Dendritic cell treated with granulocyte-macrophage colony-stimulating factor and Interleukin-4, amounts not matched to agents 40 ng/mL and 50 ng/mL, for 4 days (primary cell): Measurements from ENCODE around the gene L2HGDH.
A peak's percentile ranks its signal among the peaks of the same experiment; 100 is the strongest.
"Not testable (repeated sequence)": the region's sequence is repeated elsewhere in the genome, so short reads cannot be mapped to it uniquely, and the experiment has no call there.

ENCODE experiments used
- H3K27ac Mint-ChIP-seq: one replicate; pipeline ENCODE4 v1.8.0; 2022; ENCODE audit warnings: mild to moderate bottlenecking, mixed read lengths
- H3K27me3 Mint-ChIP-seq: one replicate; pipeline ENCODE4 v1.8.0; 2022; ENCODE audit warnings: mild to moderate bottlenecking, mixed read lengths
- H3K36me3 Mint-ChIP-seq: one replicate; pipeline ENCODE4 v1.8.0; 2022; ENCODE audit warnings: low read depth, mixed read lengths
- H3K4me1 Mint-ChIP-seq: one replicate; pipeline ENCODE4 v1.8.0; 2022; ENCODE audit warnings: low read depth, mixed read lengths
- H3K4me3 Mint-ChIP-seq: one replicate; pipeline ENCODE4 v1.8.0; 2022; ENCODE audit warnings: mild to moderate bottlenecking, moderate library complexity, mixed read lengths
- H3K9me3 Mint-ChIP-seq: one replicate; pipeline ENCODE4 v1.8.0; 2022; ENCODE audit warnings: mixed read lengths
- intact Hi-C: fragments of 100-400 bp; cut with micrococcal nuclease; formaldehyde crosslinking; loops from one replicate; pipeline ENCODE4 v1.15.0; 2022

The L2HGDH gene

GRCh38 chr14:50333014-50333509, 21.0 kb upstream of the L2HGDH start:
- Mint-ChIP-seq H3K27ac (no peak overlapping the region), H3K27me3 (no peaks in the 10 kb centered on the region), H3K36me3 (peaks cover 28% of the 10 kb centered on the region), H3K9me3 (no peaks in the 10 kb centered on the region), H3K4me1 (peaks cover 14% of the 10 kb centered on the region), H3K4me3 (no peak overlapping the region)
- intact Hi-C loops, result no loop called here

- Mint-ChIP-seq H3K9me3 (no peaks in the 10 kb centered on the region), H3K36me3 (peaks cover 41% of the 10 kb centered on the region), H3K4me1 (peaks cover 14% of the 10 kb centered on the region), H3K4me3 (no peak overlapping the region), H3K27me3 (no peaks in the 10 kb centered on the region), H3K27ac (no peak overlapping the region)
- intact Hi-C loops, result no loop called here
Observed at GRCh38 chr14:50331596-50331995, 19.6 kb upstream of the L2HGDH start.

GRCh38 chr14:50321009-50321660, 9.1 kb upstream of the L2HGDH start:
- H3K36me3 Mint-ChIP-seq, result peaks cover 40% of the 10 kb centered on the region
- intact Hi-C loops, result loop anchor here (1.0 to 5.0 kb wide), 3 partner anchors 76 to 211 kb away; partner anchors contain the start of genes CDKL1 and MAP4K5

DNA sequence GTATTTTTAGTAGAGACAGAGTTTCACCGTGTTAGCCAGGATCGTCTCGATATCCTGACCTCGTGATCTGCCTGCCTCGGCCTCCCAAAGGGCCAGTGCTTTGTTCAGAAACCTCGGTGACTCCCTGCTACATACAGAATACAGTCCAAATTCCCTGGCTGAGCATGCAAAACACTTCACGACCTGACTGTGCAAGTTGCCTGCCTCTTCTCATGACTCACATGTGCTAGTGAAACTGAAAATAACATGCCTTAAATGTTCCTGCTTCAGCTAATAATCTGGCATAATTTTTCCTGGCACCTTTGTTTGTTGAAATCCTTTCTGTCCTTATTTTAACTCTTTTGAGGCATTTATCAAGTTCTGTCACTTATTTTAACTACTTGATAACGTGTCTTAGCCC, 8.3 kb upstream of the L2HGDH start:
- peaks cover 7% of the 10 kb centered on the region for H3K4me1 Mint-ChIP-seq
- H3K9me3 Mint-ChIP-seq, result no peaks in the 10 kb centered on the region
- H3K36me3 Mint-ChIP-seq, result peaks cover 38% of the 10 kb centered on the region
- no peaks in the 10 kb centered on the region for H3K27me3 Mint-ChIP-seq
- H3K4me3 Mint-ChIP-seq, result no peak overlapping the region
- H3K27ac Mint-ChIP-seq, result no peak overlapping the region
- intact Hi-C loops, result loop anchor here (2.0 to 5.0 kb wide), 2 partner anchors 77 to 117 kb away; partner anchors contain the start of gene CDKL1

More at GRCh38 chr14:50321009-50321660, 9.1 kb upstream of the L2HGDH start:
- Mint-ChIP-seq H3K4me3 (no peak overlapping the region), H3K4me1 (peaks cover 7% of the 10 kb centered on the region), H3K27ac (no peak overlapping the region), H3K9me3 (no peaks in the 10 kb centered on the region), H3K27me3 (no peaks in the 10 kb centered on the region)

GRCh38 chr14:50319721-50320120, 7.7 kb upstream of the L2HGDH start:
- intact Hi-C loops, result loop anchor here (2.0 to 5.0 kb wide), 2 partner anchors 77 to 118 kb away; partner anchors contain the start of gene CDKL1
- H3K27me3 Mint-ChIP-seq, result no peaks in the 10 kb centered on the region
- peaks cover 7% of the 10 kb centered on the region for H3K4me1 Mint-ChIP-seq
- peaks cover 39% of the 10 kb centered on the region for H3K36me3 Mint-ChIP-seq
- H3K9me3 Mint-ChIP-seq, result no peaks in the 10 kb centered on the region
- H3K4me3 Mint-ChIP-seq, result no peak overlapping the region
- no peak overlapping the region for H3K27ac Mint-ChIP-seq

DNA sequence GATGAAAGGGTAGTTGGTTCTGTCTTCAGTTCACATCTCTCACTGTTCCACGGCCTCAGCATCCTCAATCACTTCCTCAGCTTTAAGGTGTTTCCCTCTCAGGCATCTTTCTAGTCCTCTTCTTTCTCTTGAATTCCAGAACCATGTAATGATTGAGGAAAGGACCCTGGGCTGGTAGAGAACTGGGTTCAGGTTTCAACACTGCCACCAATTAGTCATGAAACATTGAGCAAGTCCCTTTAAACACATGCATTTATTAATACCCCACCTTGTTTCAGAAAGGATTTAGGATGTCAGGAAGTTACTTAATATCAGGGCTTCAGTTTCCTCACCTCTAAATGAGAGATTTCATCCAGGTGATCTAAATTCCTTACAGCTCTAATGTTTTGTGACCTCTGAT, 7.3 kb upstream of the L2HGDH start:
- no peak overlapping the region for H3K4me3 Mint-ChIP-seq
- peaks cover 8% of the 10 kb centered on the region for H3K4me1 Mint-ChIP-seq
- H3K27ac Mint-ChIP-seq, result no peak overlapping the region
- H3K36me3 Mint-ChIP-seq, result peaks cover 39% of the 10 kb centered on the region
- intact Hi-C loops, result no loop called here
- H3K9me3 Mint-ChIP-seq, result no peaks in the 10 kb centered on the region
- H3K27me3 Mint-ChIP-seq, result no peaks in the 10 kb centered on the region

DNA sequence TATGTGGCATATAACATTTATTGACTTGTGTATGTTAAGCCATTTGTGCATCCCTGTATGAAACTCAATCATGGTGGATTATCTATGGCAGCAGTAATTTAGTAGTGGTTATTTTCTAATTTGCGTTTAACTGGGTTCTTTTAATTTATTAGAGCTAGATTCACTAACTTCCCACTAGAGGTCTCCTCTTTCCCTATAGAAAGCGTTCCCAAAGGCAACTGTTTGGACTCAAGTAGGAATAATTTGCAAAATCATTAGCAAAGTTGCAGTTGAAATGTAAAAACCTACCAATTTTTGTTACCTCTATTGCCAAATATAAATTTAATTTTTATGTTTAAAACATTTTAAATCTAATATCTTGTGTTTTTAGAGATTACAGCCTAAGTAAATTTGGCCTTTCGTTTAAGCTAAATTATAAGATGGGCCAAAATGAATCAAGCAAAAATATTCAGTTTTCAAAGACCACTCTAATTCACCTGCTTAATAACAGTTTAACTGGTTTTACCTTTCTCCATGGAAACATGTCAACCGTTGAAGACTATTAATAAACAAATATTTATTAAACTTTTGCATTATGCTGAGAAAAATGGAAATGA, 6.1 kb upstream of the L2HGDH start:
- Mint-ChIP-seq H3K4me1 (peaks cover 20% of the 10 kb centered on the region), H3K27ac (no peak overlapping the region), H3K27me3 (no peaks in the 10 kb centered on the region), H3K36me3 (peaks cover 30% of the 10 kb centered on the region), H3K4me3 (no peak overlapping the region), H3K9me3 (no peaks in the 10 kb centered on the region)
- intact Hi-C loops, result no loop called here

GRCh38 chr14:50314098-50314497, 2.1 kb upstream of the L2HGDH start:
- H3K9me3 Mint-ChIP-seq, H3K27ac Mint-ChIP-seq, H3K27me3 Mint-ChIP-seq, H3K4me3 Mint-ChIP-seq: not testable (repeated sequence)
- H3K4me1 Mint-ChIP-seq, result peaks cover 32% of the 10 kb centered on the region
- H3K36me3 Mint-ChIP-seq, result peaks cover 33% of the 10 kb centered on the region
- intact Hi-C loops, result loop anchor here (5.0 kb wide), 1 partner anchor 547 kb away; the partner anchor contains the start of gene KLHDC2

GRCh38 chr14:50312734-50313054, 665 bp upstream of the L2HGDH start:
- H3K27ac Mint-ChIP-seq, result peak overlapping the region; percentile 95
- peak overlapping the region; percentile 94 for H3K4me3 Mint-ChIP-seq
- H3K27me3 Mint-ChIP-seq, result no peaks in the 10 kb centered on the region
- intact Hi-C loops, result loop anchor here (1.0 to 5.0 kb wide), 3 partner anchors 81 to 545 kb away; partner anchors contain the start of genes KLHDC2, MAP4K5 and SOS2
- H3K36me3 Mint-ChIP-seq, result peaks cover 33% of the 10 kb centered on the region
- H3K9me3 Mint-ChIP-seq, result no peaks in the 10 kb centered on the region
- H3K4me1 Mint-ChIP-seq, result peaks cover 27% of the 10 kb centered on the region

- intact Hi-C loops, result loop anchor here (5.0 kb wide), 1 partner anchor 544 kb away; the partner anchor contains the start of gene KLHDC2
- Mint-ChIP-seq H3K36me3 (peaks cover 32% of the 10 kb centered on the region), H3K27ac (peak overlapping the region; percentile 95), H3K4me3 (peak overlapping the region; percentile 94), H3K27me3 (no peaks in the 10 kb centered on the region), H3K9me3 (no peaks in the 10 kb centered on the region), H3K4me1 (peaks cover 27% of the 10 kb centered on the region)
Observed at GRCh38 chr14:50311337-50311971, 575 bp downstream of the L2HGDH start.

DNA sequence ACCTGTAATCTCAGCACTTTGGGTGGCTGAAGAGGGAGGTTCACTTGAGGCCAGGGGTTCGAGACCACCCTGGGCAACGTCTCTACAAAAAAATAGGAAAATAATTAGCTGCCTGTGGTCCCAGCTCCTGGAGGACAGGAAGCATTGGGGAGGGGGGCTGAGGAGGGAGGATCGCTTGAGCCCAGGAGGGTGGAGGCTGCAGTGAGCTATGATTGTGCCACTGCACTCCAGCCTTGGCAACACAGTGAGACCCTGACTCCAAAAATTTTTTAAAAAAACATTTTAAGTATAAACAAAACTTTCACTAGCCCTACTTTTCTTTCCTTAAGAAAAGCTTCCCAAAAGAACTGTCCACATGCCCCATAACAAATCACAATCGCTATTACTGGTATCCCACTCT, 1.6 kb downstream of the L2HGDH start:
- no peak overlapping the region for H3K4me3 Mint-ChIP-seq
- no peaks in the 10 kb centered on the region for H3K9me3 Mint-ChIP-seq

DNA sequence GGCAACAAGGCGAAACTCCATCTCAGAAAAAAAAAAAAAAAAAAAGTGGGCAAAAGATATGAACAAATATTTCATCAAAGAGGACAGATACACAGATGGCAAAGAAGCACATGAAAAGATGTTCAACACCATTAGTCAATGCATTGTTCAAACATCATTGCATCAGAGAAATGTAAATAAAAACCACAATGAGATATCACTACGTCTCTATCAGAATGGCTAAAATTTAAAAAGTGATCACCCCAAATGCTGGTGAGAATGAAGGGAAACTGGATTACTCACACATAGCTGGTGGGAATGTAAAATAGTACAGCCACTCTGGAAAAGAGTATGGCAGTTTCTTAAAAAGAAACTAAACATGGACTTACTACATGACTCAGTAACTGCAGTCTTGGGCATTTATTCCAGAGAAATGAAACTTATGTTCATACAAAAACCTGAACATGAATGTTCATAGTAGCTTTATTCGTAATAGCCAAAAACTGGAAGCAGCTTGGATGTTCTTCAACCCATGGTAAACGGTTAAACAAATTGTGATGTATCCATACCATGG, 3.6 kb downstream of the L2HGDH start:
- no peak overlapping the region for H3K4me3 Mint-ChIP-seq
- intact Hi-C loops, result no loop called here
- no peak overlapping the region for H3K27ac Mint-ChIP-seq
- no peaks in the 10 kb centered on the region for H3K9me3 Mint-ChIP-seq
- H3K4me1 Mint-ChIP-seq, result peaks cover 17% of the 10 kb centered on the region
- H3K36me3 Mint-ChIP-seq, result peaks cover 13% of the 10 kb centered on the region
- H3K27me3 Mint-ChIP-seq, result no peaks in the 10 kb centered on the region

More for the DNA sequence above, 1.6 kb downstream of the L2HGDH start:
- intact Hi-C loops, result loop anchor here (5.0 kb wide), 1 partner anchor 543 kb away; the partner anchor contains the start of gene KLHDC2
- peaks cover 25% of the 10 kb centered on the region for H3K36me3 Mint-ChIP-seq
- no peak overlapping the region for H3K27ac Mint-ChIP-seq
- H3K4me1 Mint-ChIP-seq, result peaks cover 27% of the 10 kb centered on the region
- no peaks in the 10 kb centered on the region for H3K27me3 Mint-ChIP-seq

DNA sequence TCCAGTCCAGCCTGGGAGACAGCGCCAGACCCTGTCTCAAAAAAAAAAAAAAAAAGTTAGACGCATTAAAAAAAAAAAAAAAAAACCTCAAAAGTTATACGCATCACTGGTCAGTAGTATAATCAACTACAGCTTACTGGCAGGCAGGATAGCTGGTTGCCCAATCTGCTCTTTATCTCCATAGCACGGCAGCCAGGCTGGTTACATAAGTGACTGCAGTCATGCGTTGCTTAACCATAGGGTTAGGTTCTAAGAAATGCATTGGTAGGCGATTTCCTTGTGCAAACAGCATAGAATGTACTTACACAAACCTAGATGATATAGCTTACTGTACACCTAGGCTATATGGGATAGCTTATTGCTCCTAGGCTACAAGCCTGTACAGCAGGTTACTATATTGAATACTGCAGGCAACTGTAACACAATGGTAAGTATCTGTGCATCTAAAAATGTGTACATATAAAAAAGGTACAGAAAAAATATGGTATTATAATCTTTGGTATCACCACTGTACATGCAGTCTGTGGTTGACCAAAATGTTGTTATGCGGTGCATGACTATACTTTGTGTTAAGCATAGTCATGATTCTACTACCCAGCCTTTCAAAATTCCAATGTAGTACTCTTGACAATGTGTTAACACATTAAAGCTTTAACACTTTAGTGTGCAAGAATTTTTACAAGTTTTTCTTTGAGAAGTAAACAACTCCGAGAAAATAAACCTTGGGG, 8.1 kb downstream of the L2HGDH start:
- Mint-ChIP-seq H3K27ac (no peak overlapping the region), H3K36me3 (no peaks in the 10 kb centered on the region)

More for the DNA sequence above, 8.1 kb downstream of the L2HGDH start:
- no peak overlapping the region for H3K4me3 Mint-ChIP-seq
- H3K27me3 Mint-ChIP-seq, result no peaks in the 10 kb centered on the region
- intact Hi-C loops, result no loop called here
- no peaks in the 10 kb centered on the region for H3K9me3 Mint-ChIP-seq
- H3K4me1 Mint-ChIP-seq, result no peaks in the 10 kb centered on the region
